GM18511 (cell line): ENCODE measurements around the gene CATSPER3.

Source experiments
- ATAC-seq: cut with Tn5 transposase; IDR thresholded peaks from one replicate; pipeline ENCODE4 v1.9.1; 2021; ENCODE audit warnings: mild to moderate bottlenecking, moderate library complexity; ENCODE audit not compliant: unreplicated experiment

Gene CATSPER3

DNA sequence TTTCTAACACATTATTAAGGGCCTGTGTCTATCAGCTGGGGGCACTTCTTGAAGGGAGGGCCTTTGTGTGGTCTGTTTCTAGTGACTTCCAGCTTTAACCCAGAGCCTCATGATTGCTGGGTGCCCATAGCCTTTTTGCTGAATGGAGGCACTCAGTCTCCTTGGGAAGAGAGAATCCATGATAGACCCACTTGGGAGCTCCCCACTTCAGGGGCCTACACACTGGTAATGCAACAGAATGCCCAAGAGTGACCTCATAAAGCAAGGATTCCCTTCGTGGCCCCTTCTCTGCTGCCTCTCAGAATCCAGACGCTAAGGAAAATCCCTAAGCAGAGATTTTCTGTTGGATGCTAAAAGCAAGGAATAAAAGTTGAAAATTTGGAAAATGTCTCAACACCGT lies at the start of gene CATSPER3:
TSS of gene CATSPER3 (plus strand) at position 301 of the 400 bp plus-strand sequence. CDS start at position 386, 85 bp downstream.
- ATAC-seq = no peak

DNA sequence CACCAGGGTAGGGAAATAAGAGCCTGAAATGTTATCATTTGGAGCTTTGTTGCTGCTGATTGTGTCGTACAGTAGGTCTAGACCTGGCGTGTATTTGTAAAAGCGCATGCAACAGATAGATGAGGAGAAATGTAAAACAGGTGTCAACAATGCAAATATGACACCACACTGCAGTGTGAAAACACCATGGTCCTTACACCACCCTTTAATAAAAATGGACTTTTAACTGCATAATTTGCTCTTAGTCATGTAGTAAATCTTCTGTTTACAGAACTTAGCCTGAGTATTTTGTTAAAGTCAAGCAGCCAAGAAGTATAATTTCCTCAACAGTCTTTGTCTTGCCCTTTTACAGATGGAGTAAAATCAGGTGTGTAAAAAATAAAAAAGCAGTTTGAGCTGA lies 48.8 kb upstream of the CATSPER3 start:
- ATAC-seq = no peak

DNA sequence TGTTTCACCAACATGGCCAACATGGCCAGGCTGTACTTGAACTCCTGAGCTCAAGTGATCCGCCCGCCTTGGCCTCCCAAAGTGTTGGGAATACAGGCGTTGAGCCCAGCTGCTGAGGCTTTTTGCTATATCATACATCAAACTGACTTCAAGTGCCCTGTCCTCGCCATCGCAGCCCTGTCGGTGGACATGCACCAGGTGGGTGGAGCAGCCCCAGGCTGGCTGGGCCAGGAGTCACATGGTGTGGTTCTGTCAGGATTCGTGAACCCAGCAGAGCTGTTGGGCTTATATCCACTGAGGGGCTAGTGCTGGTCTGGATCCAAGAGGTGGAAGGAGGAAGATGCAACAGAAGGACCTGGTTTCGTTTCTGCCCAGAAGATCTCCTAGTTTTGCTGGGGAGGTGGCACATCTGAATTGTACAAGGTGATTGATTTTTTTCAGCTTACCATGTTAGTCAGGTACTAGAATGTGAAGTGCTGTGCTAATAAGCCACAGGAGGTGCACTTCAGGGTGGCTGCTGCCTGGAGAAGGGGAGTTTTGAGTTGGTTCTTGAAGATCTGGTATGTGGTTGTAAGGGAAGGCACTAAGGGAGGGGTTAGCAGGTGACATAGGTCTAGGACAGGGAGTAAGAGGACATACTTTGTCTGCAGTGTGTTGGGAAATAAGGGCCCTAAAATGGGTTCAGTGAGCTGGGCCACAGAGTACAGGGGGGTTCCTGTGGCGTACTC lies 46.7 kb upstream of the CATSPER3 start:
- no peak for ATAC-seq

DNA sequence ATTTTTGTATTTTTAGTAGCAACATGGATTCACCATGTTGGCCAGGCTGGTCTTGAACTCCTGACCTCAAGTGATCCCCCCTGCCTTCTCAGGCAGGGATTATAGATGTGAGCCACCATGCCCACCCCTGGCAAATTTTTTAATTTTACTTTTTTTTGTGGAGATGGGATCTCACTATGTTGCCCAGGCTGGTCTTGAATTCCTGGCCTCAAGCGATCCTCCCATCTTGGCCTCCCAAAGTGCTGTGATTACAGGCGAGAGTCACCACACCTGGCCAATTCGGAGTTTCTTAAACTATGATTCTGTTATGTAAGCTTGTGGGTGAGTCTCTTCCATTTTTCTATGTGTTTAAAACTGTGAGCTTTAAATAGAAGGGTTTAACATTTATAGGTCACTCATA lies 35.2 kb upstream of the CATSPER3 start:
- no peak for ATAC-seq

DNA sequence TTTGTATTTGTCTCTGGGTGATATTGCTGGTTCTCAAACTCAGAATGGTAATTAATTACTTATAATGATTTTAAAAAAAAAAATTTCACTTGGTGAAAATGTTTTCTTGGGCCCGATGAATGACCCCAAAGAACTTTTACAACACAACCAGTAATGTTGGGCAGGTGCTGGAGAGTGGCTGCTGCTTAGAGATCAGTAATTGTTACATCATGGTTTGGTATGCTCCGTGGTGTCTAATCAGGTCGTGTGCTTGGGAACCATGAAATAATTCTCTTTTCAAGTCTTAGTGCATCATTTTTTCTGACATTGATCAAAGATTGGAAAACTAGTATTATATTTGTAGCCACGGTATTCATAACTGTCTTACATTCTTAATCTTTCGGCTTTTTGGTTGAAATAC lies 33.5 kb upstream of the CATSPER3 start:
- no peak for ATAC-seq

DNA sequence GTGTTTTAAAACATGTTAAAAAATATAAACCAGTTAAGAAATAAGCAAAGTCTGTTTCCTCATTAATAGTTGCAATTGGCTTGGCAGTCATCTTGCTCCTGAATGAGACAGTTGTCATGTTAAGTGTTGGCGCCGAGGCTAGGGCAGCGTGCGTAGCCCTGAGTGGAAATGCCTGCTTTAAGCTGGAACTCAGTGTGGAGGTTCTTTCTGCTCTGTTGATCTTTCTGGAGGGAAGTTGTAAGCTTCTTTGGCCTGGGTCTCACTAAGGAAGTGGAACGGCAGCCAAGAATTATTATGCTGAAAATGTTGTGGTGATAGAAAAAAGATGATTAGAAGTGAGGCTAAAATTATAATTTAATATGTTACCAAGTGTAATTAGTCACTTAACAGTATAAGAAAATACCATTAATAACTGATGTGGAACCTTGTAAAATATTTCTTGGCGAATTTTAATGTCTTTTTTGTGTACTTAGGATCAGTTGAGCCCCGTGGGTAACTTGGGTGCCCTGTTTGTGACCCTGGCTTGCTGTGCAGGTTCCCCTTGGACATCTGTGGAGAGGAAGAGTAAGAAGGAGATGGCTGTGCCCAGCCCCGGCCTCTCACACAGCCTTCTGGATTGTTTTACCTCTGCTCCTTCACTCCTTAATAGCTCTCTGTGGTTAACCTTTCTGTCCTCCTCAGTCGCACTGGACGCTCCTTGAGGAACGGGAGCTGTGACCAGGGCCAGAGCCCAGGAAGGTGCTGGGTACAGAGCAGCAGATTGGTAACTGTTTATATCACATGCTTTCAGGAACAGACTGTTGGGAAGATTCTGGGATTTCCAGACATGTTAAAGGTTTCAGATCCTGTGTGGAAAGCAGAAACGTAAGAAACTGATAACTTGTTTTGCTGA lies 31.8 kb upstream of the CATSPER3 start:
- ATAC-seq = no peak

DNA sequence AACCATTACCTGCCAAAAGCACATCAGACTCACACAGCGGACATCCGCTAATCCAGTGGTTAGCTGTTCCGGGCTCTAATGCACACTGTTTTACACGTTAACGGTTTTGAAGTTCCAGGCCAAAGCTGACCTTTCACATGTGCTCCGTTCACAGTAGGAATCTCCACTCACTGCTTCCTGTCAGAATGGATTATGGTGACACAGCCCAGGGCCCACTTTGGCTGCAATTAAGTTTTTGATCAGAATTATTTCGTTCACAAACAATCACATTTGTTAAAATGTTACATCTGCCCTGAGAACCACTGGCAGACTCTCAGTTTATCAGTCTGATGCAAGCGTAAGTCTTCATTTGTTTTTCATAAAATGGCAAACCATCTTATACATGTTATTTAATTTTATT lies 30.2 kb upstream of the CATSPER3 start:
- no peak for ATAC-seq

DNA sequence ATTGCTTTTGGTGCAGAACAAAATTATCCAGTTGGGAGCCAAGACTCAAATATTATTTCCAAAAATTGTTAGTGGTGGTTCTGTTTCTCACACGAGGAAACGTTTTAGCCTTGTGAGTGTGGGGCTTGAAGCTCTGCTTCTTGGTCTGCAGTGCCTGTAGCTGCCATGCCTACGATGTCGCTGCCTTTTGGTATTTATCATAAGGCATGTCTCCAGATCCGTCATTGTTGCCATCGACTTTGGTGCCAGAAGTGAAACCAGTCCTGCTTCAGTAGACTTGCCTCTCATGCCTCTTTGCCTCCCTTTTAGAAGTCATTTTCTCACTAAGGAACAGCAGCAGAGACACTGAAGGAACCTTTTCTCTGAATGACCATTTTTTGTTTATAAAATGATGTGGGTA lies 29.7 kb upstream of the CATSPER3 start:
- ATAC-seq = no peak

DNA sequence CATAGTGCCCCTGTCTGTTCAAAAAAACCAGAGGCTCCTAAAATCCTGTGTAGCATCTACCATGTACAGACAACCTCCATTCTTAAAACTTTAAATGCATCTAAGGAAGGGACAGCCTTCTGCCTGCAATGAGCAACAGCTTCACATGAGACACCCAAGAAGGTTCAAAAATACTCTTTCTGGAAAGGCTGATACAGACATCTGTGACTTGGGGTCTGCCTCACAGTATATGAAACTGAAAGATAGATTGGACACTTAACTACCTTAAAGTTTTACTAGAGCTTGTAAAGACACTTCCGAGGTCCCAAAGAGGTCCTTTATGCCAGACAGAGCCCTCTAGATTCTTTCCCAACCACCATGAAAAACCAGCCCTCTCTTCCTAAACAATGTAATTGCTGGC lies 28.2 kb upstream of the CATSPER3 start:
- no peak for ATAC-seq

DNA sequence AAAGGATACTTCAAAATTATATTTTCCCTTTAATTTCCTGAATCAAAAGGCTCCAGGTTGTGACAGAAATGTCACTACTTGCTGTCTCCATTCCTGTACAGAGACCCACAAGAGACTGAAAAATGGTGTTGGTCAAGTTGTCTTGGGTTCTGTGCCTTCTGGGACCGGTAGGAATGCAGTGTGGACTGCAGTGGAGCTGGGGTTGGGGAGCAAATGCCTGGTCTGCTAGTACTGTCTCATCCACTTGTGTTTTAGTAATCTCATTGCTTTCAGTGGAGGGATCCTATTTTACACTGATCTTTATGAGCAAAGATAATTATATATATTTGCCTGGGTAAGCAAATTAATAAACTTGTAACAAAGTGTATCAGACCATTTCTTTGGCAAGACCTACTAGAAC lies 24.2 kb upstream of the CATSPER3 start:
- no peak for ATAC-seq

DNA sequence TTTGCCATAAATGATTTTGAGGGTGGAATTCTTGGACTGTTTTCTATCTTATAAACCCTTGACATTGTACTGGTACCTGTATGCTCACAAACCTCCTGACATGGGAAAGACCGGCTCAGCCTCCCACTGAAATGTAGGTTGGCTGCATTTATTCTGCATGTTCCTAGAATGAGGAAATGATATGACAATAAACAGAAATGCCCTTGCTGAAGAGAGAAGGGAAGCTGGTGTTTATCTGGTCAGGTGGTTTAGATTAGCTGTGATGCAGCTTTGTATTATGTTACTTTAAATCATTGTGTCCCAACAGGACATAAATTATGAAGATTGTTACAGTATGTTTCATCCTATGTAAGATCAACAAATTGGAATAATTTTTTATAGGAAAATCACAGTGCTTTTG lies 23.1 kb upstream of the CATSPER3 start:
- no peak for ATAC-seq

DNA sequence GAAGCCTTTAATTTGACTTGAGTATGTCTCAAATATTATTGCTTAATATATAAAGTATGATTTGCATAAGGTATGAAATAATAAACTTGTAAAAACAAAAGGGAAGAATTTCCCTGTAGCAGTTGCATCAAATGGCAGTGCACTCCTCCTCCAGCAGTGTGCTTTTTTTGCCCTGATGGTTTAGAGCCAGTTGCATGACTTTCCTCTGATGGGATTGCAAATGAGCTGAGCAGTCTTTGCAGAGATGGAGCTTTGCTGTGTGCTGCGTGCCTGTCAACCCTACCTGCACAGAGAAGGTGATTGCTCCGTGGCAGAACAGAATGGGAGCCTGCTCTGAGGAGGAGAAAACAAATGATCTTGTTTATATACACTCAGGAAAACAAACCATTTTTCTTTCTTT lies 22.7 kb upstream of the CATSPER3 start:
- no peak for ATAC-seq

DNA sequence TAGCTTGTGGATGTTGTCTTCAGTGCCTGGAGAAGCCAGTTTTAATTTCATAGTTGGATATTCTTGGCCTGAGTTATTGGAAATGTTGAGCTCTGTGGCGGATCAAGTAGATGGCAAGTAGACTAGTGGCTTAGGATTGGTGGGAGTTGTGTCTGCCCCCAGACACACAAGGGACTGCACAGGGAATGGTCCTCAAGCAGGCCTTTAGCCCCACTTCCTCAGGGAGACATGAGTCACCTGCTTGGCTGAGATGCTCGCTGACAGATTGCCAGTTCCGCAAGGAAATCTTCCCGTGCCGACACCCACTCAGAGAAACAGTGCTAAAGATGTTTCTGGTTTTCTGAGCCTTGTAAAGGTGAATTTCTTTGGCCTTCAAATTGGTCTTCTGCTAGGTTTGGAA lies 18.8 kb upstream of the CATSPER3 start:
- ATAC-seq = no peak

DNA sequence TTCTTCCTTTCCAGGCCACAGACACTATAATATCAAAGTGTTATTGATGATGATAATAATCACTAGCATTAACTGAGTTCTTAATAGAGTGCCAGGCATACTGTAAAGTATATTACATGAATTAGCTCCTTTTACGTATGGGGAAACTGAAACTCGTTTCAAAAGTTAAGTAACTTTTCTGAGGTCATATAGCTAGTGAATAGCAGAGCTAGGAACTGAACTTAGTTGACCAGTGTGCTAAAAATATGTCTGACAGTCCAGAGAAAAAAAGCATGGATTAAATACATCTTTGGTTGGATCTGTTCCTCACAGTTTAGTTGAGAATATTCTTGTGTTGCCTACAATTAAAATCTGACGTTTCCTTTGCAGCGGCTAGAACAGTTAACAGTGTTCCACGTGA lies 18.4 kb upstream of the CATSPER3 start:
- no peak for ATAC-seq

DNA sequence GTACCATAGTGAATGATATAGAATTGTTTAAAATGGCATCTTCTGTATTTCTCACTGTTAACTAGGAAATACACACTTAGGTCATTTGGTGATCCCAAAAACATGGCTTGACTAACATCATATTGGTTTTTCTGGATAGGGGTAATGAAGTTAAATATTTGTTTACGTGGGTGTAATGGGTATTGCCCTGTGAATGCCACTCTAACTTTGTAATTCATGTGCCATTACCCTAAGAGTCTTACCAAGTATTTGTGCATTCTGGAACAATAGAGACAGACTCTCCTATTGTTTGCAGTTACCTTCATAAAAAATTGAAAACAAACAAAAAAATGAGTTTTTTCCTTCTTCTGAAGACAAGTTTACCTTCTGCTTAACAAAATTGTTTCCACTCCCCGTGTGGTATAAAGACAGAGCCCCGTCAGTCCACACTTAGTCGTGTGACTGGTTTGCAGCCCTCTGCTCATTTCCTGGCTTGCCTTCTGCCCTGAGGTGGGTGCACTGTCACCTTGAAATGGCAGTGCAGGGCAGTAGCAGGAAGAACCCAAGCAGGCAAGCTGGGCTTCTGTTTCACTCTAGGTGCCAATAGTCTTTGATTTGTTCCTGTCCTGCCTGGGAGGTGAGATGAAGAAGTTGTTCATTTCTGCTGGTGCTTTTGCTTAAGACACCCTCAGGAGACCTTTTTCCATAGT lies 9.6 kb upstream of the CATSPER3 start:
- ATAC-seq = no peak

DNA sequence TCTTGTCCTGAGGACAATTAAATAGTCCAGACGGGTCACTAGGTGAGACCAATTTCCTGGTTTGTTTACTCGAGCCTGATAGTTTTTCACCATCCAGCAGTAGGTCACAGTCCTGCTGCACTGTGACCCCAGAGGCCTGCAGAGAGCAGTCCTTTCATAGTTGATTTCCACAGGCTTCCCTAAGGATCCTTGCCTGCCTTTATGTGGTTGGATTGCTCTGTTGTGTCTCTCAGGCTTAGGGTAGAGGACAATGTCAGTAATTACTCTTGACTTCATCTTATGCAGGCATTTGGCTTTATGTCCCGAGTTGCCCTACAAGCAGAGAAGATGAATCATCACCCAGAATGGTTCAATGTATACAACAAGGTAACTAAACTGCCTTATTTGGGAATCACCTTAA lies 9.0 kb upstream of the CATSPER3 start:
- no peak for ATAC-seq

DNA sequence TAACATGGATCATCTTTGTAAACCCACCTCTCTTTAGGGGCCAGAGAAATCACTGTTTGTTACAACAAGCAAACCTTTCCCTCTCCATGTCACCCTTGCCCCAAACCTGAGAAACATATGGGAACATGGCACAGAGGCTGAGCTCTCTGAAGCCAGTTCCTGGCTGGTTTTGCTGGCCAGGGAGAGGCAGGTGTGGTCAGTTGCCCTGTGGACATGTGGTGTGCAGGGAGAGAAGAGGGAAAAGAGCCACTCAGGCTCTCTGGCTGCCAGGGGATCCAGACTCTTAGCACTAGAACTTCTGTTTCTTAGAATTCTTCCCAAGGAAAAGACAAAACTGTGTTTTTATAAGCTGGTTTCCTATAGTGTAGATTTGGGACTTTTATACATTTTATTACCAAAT lies 4.6 kb upstream of the CATSPER3 start:
- ATAC-seq = no peak

DNA sequence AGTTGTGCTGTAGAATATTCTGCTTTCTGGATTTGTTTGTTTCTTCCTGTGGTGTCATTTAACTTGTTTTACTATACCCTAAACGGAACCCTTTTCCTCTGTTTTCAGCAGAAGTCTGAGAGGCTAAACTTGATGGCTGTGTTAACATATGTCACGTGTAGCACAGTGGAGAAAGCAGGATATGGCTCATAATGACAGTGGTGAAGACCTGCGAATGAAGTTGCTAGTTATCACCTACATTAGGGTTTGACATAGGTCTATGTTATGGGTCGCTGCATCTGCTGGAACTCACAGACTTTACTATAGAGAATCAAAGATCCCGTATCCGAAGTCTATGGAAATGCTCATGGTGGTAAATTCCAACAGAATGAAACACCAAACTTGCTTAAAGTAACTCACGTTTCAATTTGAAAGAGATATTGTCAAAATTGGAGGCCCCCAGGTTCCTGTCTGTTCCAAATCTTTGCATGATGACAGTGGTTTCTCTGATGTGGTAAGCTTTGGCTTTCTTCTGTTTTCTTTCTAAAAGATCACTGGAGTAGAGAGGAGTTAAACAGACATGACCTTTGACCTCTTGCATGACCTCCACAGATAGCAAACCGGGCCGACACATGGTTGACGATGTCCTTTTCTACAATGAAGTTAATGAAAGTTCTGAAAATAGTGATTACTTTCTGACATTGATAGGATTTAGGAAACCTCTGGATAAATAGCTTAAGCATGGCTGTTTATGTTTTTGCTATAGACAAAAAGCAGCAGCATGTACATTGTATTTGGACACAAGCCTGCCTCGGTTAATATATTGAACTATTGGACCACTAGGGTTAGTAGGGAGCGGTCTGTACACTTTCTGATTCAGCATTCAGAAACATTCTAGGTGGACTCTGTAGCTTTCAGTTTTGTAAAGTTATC lies 3.1 kb upstream of the CATSPER3 start:
- no peak for ATAC-seq

DNA sequence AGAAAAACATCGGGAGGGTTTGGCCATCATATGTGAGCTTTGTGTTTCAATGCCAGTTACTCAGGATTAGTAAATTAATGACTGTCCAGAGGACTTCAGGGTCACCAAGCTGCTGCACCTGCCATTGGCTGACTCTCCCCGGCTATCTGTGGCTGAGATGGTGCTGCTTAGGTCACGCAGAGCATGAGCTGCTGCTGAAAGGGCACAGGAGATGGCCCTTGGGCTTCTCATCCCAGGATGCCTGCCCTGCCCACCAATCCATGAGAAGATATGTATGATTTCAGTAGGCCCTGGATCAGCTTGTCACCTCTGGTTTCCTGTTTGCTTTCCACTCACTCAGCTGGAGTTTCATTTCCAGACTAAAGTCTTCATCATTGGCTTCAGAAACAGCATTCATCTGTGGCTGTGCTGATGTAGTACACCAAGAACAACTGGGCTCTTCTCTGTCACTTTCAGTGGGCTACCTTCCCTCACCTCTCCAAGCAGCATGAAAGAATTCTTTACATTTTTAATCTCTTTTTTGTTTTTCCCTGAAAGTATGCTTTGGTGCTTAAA lies 2.4 kb upstream of the CATSPER3 start:
- ATAC-seq = no peak

DNA sequence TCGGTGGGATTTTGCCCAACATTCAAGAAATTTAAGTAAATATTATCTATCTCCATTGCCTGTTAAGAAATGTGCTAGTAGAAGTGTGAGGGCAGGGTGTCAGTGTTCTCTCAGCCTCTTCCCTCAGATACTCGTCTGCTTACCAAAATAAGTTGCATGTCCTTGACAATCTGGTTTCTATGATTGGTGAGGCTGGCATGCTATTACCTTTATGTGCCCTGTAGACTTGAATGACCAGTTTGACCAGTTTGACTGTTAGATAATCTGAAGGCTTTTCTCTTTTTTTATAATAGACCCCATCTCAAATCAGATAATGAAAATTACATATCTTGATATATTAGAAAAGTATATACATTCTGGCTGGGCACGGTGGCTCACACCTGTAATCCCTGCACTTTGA lies 348 bp downstream of the CATSPER3 start:
- no peak for ATAC-seq
